Fibroblast of mammary gland (primary cell): ENCODE data around the gene BRPF3.

Source experiments
- DNase-seq: peaks from one replicate; pipeline ENCODE4 v3.0.0-alpha.2; 2010; ENCODE audit warnings: low read depth
- H3K4me3 ChIP-seq: 2 replicates; pipeline ENCODE4 v1.5.1; 2011; ENCODE audit warnings: low read depth, mild to moderate bottlenecking, low read length, moderate library complexity; ENCODE audit not compliant: control insufficient read depth
- CTCF ChIP-seq: conservative IDR thresholded peaks from 2 replicates; pipeline ENCODE4 v1.5.1; 2011; ENCODE audit warnings: low read depth, low read length, inconsistent platforms; ENCODE audit not compliant: control insufficient read depth, insufficient read depth

BRPF3 gene

DNA sequence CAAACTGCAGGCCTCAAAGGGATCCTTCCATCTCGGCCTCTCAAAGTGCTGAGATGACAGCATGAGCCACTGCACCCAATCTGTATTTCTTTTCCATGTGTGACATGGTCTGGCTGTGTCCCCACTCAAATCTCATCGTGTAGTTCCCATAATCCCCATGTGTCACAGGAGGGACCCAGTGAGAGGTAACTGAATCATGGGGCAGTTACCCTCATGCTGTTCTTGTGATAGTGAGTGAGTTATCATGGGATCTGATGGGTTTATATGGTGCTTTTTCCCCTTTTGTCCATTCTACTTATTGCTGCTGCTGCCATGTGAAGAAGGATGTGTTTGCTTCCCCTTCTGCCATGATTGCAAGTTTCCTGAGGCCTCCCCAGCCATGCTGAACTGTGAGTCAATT is 10.3 kb upstream of the BRPF3 start:
- DNase-seq: no peak
- TF ChIP-seq CTCF: no peak
- no peak overlapping the region for H3K4me3 ChIP-seq

DNA sequence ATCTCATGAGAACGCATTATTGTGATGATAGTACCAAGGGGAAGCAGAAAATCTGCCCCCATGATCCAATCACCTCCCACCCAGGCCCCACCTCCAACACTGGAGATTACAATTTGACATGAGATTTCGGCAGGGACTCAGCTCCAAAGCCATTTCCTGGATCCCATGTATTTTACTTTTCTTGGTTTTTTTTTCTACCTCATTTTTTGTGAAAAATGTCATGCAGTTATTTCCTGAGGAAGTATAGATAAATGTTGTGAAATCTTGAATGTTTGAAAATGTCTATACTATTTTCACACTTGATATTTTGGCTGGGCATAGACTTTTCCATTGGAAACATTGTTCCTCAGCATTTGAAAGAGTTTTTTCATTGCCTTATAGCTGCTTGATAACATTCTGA is 9.1 kb upstream of the BRPF3 start:
- H3K4me3 ChIP-seq: no peak overlapping the region
- no peak for TF ChIP-seq CTCF

DNA sequence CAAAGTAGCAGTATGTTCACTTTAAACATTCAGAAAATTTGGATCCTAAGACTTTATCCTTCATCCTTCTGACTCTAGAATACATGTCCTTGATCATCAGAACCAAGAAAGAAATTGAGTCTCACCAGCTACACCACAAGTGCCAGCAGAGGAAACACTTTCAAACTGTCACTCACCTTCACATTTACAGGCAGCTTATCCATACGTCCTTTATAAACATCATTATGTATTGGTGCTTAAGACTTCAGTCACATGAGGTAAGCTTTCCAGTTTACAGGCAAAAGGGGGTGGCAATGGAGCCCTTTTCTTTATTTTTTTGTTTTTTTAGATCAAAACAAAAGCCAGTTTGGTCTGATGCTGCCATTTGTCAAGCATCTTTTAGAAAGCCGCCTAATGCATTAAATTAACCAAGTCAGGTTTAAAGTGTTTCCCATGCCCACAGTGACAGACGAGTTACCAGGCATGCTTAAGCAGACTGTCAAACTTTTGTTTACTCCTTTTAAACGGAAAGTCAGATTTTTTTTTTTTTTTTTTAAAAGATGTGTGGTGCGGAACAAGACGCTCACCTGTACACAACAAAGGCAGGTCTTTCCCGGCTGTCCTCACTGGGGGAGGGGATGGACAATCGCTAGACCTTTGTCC is 952 bp upstream of the BRPF3 start:
- H3K4me3 ChIP-seq: peak overlapping the region; percentile 59
- no peak for DNase-seq
- no peak for TF ChIP-seq CTCF

More for the DNA sequence above, 9.1 kb upstream of the BRPF3 start:
- DNase-seq: no peak

DNA sequence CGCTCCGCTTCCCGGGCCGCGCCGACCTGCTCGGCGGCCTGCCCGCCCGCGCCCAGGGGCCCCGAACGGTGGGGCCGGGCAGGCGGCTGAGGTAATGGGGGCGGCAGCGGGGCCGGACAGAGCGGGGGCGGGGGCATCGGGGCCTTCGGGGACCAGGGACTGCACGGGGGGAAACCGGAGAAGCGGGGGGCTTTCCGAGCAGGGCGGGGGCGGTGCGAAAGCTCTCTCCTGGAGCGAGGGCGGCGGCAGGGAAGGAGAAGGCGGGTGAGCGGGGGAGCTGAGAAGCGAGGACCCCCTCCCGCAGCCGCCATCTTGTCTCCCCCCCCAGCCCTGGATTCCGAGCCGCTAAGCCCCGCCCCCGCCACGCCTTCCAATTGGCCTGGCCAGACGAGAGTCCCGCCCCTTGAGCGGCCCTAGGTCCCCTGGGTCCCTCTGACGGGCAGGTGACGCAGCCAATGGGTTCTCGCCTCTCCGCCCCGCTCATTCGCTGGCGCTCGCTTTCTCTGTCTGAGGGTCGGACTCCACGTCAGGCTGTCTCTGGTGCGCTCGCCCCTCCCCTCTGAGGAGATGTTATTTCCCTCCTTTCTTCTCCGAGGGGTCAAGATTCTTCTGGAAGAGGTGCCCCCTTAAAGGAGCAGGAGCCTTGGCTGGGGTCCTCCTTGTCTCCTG is 470 bp downstream of the BRPF3 start:
- TF ChIP-seq CTCF: no peak

DNA sequence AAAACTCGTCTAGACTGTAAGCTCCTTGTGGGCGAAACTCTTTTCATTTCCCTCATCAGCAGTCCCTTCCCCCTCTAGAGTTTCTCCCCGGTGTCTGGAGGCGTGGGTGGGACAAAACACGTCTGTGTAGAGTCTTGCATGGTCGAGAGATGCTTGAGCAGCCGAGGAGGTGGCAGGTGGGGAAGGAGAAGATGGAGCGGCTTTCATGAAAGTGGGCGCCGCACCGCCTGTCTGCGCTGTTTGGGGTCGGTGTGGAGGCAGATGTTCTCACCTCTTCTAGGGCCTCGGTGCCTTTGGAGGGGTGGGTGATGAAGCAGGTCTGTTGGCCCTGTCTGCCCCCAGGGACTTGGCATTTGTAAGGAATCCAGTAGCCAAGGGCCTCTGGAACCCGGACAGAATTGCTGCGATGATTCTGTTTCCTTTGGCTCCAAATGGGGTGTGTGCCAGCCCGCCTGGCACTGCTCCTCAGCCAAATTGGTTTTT is 1.2 kb downstream of the BRPF3 start:
- no peak for DNase-seq
- TF ChIP-seq CTCF: no peak
- peak overlapping the region; percentile 59 for H3K4me3 ChIP-seq

More for the DNA sequence above, 470 bp downstream of the BRPF3 start:
- peak overlapping the region; percentile 59 for H3K4me3 ChIP-seq
- DNase-seq: peak; percentile 93

- DNase-seq: no peak
- H3K4me3 ChIP-seq: no peak overlapping the region
- TF ChIP-seq CTCF: no peak
Observed at GRCh38 chr6:36198986-36199385, 2.4 kb downstream of the BRPF3 start.
